HG02759 (cell line): Measurements from ENCODE around the gene AFF2.

ENCODE experiments used
- ATAC-seq: cut with Tn5 transposase; IDR thresholded peaks from one replicate; pipeline ENCODE4 v1.9.1; 2021; ENCODE audit warnings: mild to moderate bottlenecking, moderate library complexity; ENCODE audit not compliant: unreplicated experiment

The AFF2 gene

GRCh38 chrX:148991502-148991901 is 491.1 kb downstream of the AFF2 start:
- ATAC-seq: no peak

- ATAC-seq: no peak
Observed at GRCh38 chrX:148995661-148996060, 495.2 kb downstream of the AFF2 start.

- no peak for ATAC-seq
Observed at GRCh38 chrX:149002320-149002719, 501.9 kb downstream of the AFF2 start.

- ATAC-seq: peak; percentile 69
Observed at GRCh38 chrX:149003863-149004660, 503.6 kb downstream of the AFF2 start.

- no peak for ATAC-seq
Observed at GRCh38 chrX:149004936-149005335, 504.5 kb downstream of the AFF2 start.

GRCh38 chrX:149006235-149006634 is 505.8 kb downstream of the AFF2 start:
- ATAC-seq: no peak

GRCh38 chrX:149007423-149007822 is 507.0 kb downstream of the AFF2 start:
- no peak for ATAC-seq

- ATAC-seq: no peak
Observed at GRCh38 chrX:149010013-149010852, 509.8 kb downstream of the AFF2 start.

GRCh38 chrX:149010853-149011224 is 510.4 kb downstream of the AFF2 start:
- no peak for ATAC-seq

GRCh38 chrX:149013081-149013480 is 512.7 kb downstream of the AFF2 start:
- ATAC-seq: no peak

- no peak for ATAC-seq
Observed at GRCh38 chrX:149021159-149021558, 520.7 kb downstream of the AFF2 start.

- no peak for ATAC-seq
Observed at GRCh38 chrX:149022485-149022884, 522.1 kb downstream of the AFF2 start.

- ATAC-seq: no peak
Observed at GRCh38 chrX:149032449-149032848, 532.0 kb downstream of the AFF2 start.

GRCh38 chrX:149036086-149036485 is 535.7 kb downstream of the AFF2 start:
- ATAC-seq: no peak

GRCh38 chrX:149037281-149037870 is 537.0 kb downstream of the AFF2 start:
- ATAC-seq: no peak

- ATAC-seq: no peak
Observed at GRCh38 chrX:149039057-149039456, 538.6 kb downstream of the AFF2 start.

- no peak for ATAC-seq
Observed at GRCh38 chrX:149040873-149041535, 540.6 kb downstream of the AFF2 start.

GRCh38 chrX:149043401-149043800 is 543.0 kb downstream of the AFF2 start:
- ATAC-seq: no peak

GRCh38 chrX:149044471-149044870 is 544.1 kb downstream of the AFF2 start:
- ATAC-seq: no peak

- ATAC-seq: no peak
Observed at GRCh38 chrX:149045645-149046210, 545.3 kb downstream of the AFF2 start.
